Measurements from ENCODE around the gene PCDHGB1.
A peak's percentile ranks its signal among the peaks of the same experiment; 100 is the strongest.
"Not testable (repeated sequence)": the region's sequence is repeated elsewhere in the genome, so short reads cannot be mapped to it uniquely, and the experiment has no call there.

PCDHGB1 gene

GRCh38 chr5:141338538-141339306, 11.2 kb upstream of the PCDHGB1 start, which contains the start of gene PCDHGA2:
TSS of gene PCDHGA2 (plus strand) at chr5:141338760.
- peak; percentile 27 for TF ChIP-seq CTCF (IDR thresholded peaks at IDR 0.05; ENCODE audit: borderline replicate concordance, control extremely low read depth, extremely low read depth, insufficient read depth, missing control alignments)
- DNase-seq (ENCODE audit: low spot score), result peak; percentile 43
- in situ Hi-C loops (cut with MboI; ENCODE audit: low sequenced_read_pairs, unreplicated experiment), result no loop called here

GRCh38 chr5:141340781-141341354, 9.0 kb upstream of the PCDHGB1 start:
- DNase-seq (ENCODE audit: low spot score); in situ Hi-C loops (cut with MboI; ENCODE audit: low sequenced_read_pairs, unreplicated experiment): not testable (repeated sequence)

- TF ChIP-seq CTCF (IDR thresholded peaks at IDR 0.05; ENCODE audit: borderline replicate concordance, control extremely low read depth, extremely low read depth, insufficient read depth, missing control alignments), result no peak
- no peak for DNase-seq (ENCODE audit: low spot score)
- in situ Hi-C loops (cut with MboI; ENCODE audit: low sequenced_read_pairs, unreplicated experiment), result no loop called here
Observed at GRCh38 chr5:141342773-141343172, 7.1 kb upstream of the PCDHGB1 start.

- no peak for TF ChIP-seq CTCF (IDR thresholded peaks at IDR 0.05; ENCODE audit: borderline replicate concordance, control extremely low read depth, extremely low read depth, insufficient read depth, missing control alignments)
- in situ Hi-C loops (cut with MboI; ENCODE audit: low sequenced_read_pairs, unreplicated experiment), result no loop called here
- DNase-seq (ENCODE audit: low spot score), result no peak
Observed at GRCh38 chr5:141343242-141343952, 6.5 kb upstream of the PCDHGB1 start, which contains the start of gene PCDHGA3. TSS of gene PCDHGA3 (plus strand) at chr5:141343829. CDS start at chr5:141344034, 205 bp downstream.

- in situ Hi-C loops (cut with MboI; ENCODE audit: low sequenced_read_pairs, unreplicated experiment), result no loop called here
- no peak for TF ChIP-seq CTCF (IDR thresholded peaks at IDR 0.05; ENCODE audit: borderline replicate concordance, control extremely low read depth, extremely low read depth, insufficient read depth, missing control alignments)
- no peak for DNase-seq (ENCODE audit: low spot score)
Observed at GRCh38 chr5:141343953-141344463, 5.9 kb upstream of the PCDHGB1 start.

- DNase-seq (ENCODE audit: low spot score), result no peak
- in situ Hi-C loops (cut with MboI; ENCODE audit: low sequenced_read_pairs, unreplicated experiment), result no loop called here
- no peak for TF ChIP-seq CTCF (IDR thresholded peaks at IDR 0.05; ENCODE audit: borderline replicate concordance, control extremely low read depth, extremely low read depth, insufficient read depth, missing control alignments)
Observed at GRCh38 chr5:141345327-141345726, 4.6 kb upstream of the PCDHGB1 start.

GRCh38 chr5:141346017-141346416, 3.9 kb upstream of the PCDHGB1 start:
- in situ Hi-C loops (cut with MboI; ENCODE audit: low sequenced_read_pairs, unreplicated experiment); DNase-seq (ENCODE audit: low spot score): not testable (repeated sequence)

All from GM13976 (cell line).